HCT116 (cell line): Measurements from ENCODE around the gene FGD4. TPM values are rescaled to one million over a fixed set of nuclear protein-coding genes. Genes with fewer than 3 reads are reported as not detected.

Experiments used
- ATAC-seq: fragments of 200-7000 bp; cut with Tn5 transposase; 2 replicates; pipeline ENCODE4 v1.9.1; 2020; ENCODE audit warnings: mild to moderate bottlenecking, moderate library complexity
- BruUV-seq: library from RNA; stranded (reverse); fragments of 400-500 nt; replicated peaks from 2 replicates; lab custom pipeline; 2021; lab: Mats Ljungman, UMichigan
- CTCF ChIA-PET: fragments of 300-600 bp; sonication (Branson Sonifier 250); formaldehyde crosslinking; loops from one replicate; lab custom pipeline; 2021; ENCODE audit warnings: antibody characterized with exemption; lab: Charles Lee
- POLR2A ChIA-PET: fragments of 300-600, 350-600 bp; sonication (Branson Sonifier 250); formaldehyde crosslinking; loops from one replicate; lab custom pipeline; 2021; ENCODE audit warnings: antibody characterized with exemption; lab: Charles Lee
- RAD21 ChIA-PET, 2 experiments: fragments of 300-600 bp; sonication (Branson Sonifier 250); formaldehyde crosslinking; loops; one replicate each; lab custom pipeline; 2023; ENCODE audit warnings: low total read pairs in 2 of 2; ENCODE audit not compliant: uncharacterized antibody in 2 of 2, unreplicated experiment in 2 of 2, low non-redundant PET in 1 of 2; lab: Charles Lee
- DNase-seq: peaks from one replicate; pipeline ENCODE4 v3.0.0-alpha.2; 2010; ENCODE audit warnings: low read depth, low spot score
- H2AFZ ChIP-seq: fragments of 200-600 bp; shearing (Covaris generic), sonication (generic); 2 replicates; pipeline ENCODE4 v1.6.1; 2017; ENCODE audit warnings: low read depth, mixed run types, mixed read lengths, antibody characterized with exemption, low read length; ENCODE audit not compliant: poor library complexity, severe bottlenecking
- H3K27ac ChIP-seq: 2 replicates; pipeline ENCODE4 v1.5.1; 2012; ENCODE audit warnings: low read depth, low read length
- H3K27me3 ChIP-seq: fragments of 200-600 bp; sonication (generic); 2 replicates; pipeline ENCODE4 v1.6.1; 2016; ENCODE audit warnings: mixed run types, low read length, mixed read lengths; ENCODE audit not compliant: insufficient read depth
- H3K36me3 ChIP-seq, 2 experiments: fragments of 200-500 bp in 1 of 2; fragments of 200-600 bp in 1 of 2; sonication (Bioruptor generic) in 1 of 2; sonication (generic) in 1 of 2; 2 replicates each; pipeline versions ENCODE4 v1.5.1 to v1.6.1; 2014 to 2016; ENCODE audit warnings: low read length in 2 of 2, inconsistent platforms in 1 of 2, mixed read lengths in 1 of 2, mixed run types in 1 of 2; ENCODE audit not compliant: insufficient read depth in 2 of 2, control insufficient read depth in 1 of 2
- H3K4me1 ChIP-seq, 2 experiments: fragments of 200-600 bp in 1 of 2; sonication (generic) in 1 of 2; 2 replicates each; pipeline versions ENCODE4 v1.5.1 to v1.6.1; 2012 to 2017; ENCODE audit warnings: low read length in 2 of 2, inconsistent platforms in 1 of 2, mild to moderate bottlenecking in 1 of 2, mixed read lengths in 1 of 2, mixed run types in 1 of 2, moderate library complexity in 1 of 2; ENCODE audit not compliant: insufficient read depth in 2 of 2, control insufficient read depth in 1 of 2
- H3K4me2 ChIP-seq: fragments of 200-600 bp; sonication (generic); 2 replicates; pipeline ENCODE4 v1.6.1; 2017; ENCODE audit warnings: mixed run types, low read length, mixed read lengths
- H3K4me3 ChIP-seq, 2 experiments: fragments of 200-600 bp in 1 of 2; sonication (generic) in 1 of 2; replicated peaks in 1 of 2; 2 replicates each; pipeline ENCODE4 v1.5.1; 2011 to 2016; ENCODE audit warnings: low read length in 2 of 2, control low read depth in 1 of 2, low read depth in 1 of 2, mild to moderate bottlenecking in 1 of 2, mixed read lengths in 1 of 2, mixed run types in 1 of 2
- H3K79me2 ChIP-seq: fragments of 200-600 bp; sonication (generic); 2 replicates; pipeline ENCODE4 v1.6.1; 2017; ENCODE audit warnings: mild to moderate bottlenecking, mixed run types, low read length, moderate library complexity, mixed read lengths; ENCODE audit not compliant: insufficient read depth
- H3K9ac ChIP-seq: fragments of 200-600 bp; sonication (generic); 2 replicates; pipeline ENCODE4 v1.6.1; 2016; ENCODE audit warnings: low read length, mixed read lengths
- H3K9me2 ChIP-seq: fragments of 200-600 bp; sonication (generic), shearing (Covaris generic); 2 replicates; pipeline ENCODE4 v1.6.1; 2017; ENCODE audit warnings: mixed run types, mild to moderate bottlenecking, moderate library complexity; ENCODE audit not compliant: insufficient read depth
- H3K9me3 ChIP-seq, 2 experiments: fragments of 200-500 bp in 1 of 2; fragments of 200-600 bp in 1 of 2; sonication (Bioruptor generic) in 1 of 2; sonication (generic) in 1 of 2; 2 replicates each; pipeline ENCODE4 v1.6.1; 2014 to 2017; ENCODE audit warnings: low read length in 2 of 2, mixed read lengths in 2 of 2, inconsistent platforms in 1 of 2, low read depth in 1 of 2, mild to moderate bottlenecking in 1 of 2, mixed run types in 1 of 2, moderate library complexity in 1 of 2; ENCODE audit not compliant: control insufficient read depth in 1 of 2, insufficient read depth in 1 of 2
- H4K20me1 ChIP-seq: fragments of 200-600 bp; sonication (generic), shearing (Covaris generic); 2 replicates; pipeline ENCODE4 v1.6.1; 2017; ENCODE audit warnings: mixed run types, mild to moderate bottlenecking, moderate library complexity; ENCODE audit not compliant: insufficient read depth
- ELF1 ChIP-seq: IDR thresholded peaks from 2 replicates; pipeline ENCODE4 v1.6.1; 2012; ENCODE audit warnings: low read depth, borderline replicate concordance
- EZH2 ChIP-seq: fragments of 200-600 bp; sonication (generic); IDR thresholded peaks from 2 replicates; pipeline ENCODE4 v1.6.1; 2017; ENCODE audit warnings: antibody characterized with exemption, mixed run types
- EZH2phosphoT487 ChIP-seq: fragments of 200-600 bp; IDR thresholded peaks from 2 replicates; pipeline ENCODE4 v1.6.1; 2018; ENCODE audit warnings: antibody characterized with exemption, borderline replicate concordance
- POLR2AphosphoS5 ChIP-seq: IDR thresholded peaks from 2 replicates; pipeline ENCODE4 v1.6.1; 2011; ENCODE audit warnings: mild to moderate bottlenecking, low read depth, low read length, moderate library complexity
- SIN3A ChIP-seq: IDR thresholded peaks from 2 replicates; pipeline ENCODE4 v1.6.1; 2012; ENCODE audit warnings: low read depth
- SP1 ChIP-seq: IDR thresholded peaks from 2 replicates; pipeline ENCODE4 v1.6.1; 2012; ENCODE audit warnings: low read depth
- TCF7L2 ChIP-seq: IDR thresholded peaks from 2 replicates; pipeline ENCODE4 v1.7.0; 2011; ENCODE audit warnings: borderline replicate concordance, inconsistent platforms; ENCODE audit not compliant: insufficient read depth, insufficient read length; ENCODE audit errors: extremely low read depth
- YY1 ChIP-seq: IDR thresholded peaks from 2 replicates; pipeline ENCODE4 v1.6.1; 2011; ENCODE audit warnings: low read length, low read depth, moderate library complexity, mild to moderate bottlenecking; ENCODE audit not compliant: insufficient replicate concordance; ENCODE audit errors: extremely low read depth
- ZFX ChIP-seq: fragments of 450-650 bp; IDR thresholded peaks from 2 replicates; pipeline ENCODE4 v1.6.1; 2017
- ZNF274 ChIP-seq: fragments of 200-500 bp; sonication (Bioruptor generic); IDR thresholded peaks from 2 replicates; pipeline ENCODE4 v1.6.1; 2014; ENCODE audit warnings: mild to moderate bottlenecking, low read depth, low read length, inconsistent platforms
- intact Hi-C: fragments of 100-400 bp; cut with micrococcal nuclease; formaldehyde crosslinking; loops from 2 replicates; pipeline ENCODE4 v1.10.0; 2022
- total RNA-seq: library from RNA; stranded (reverse); gene quantifications from one replicate; pipeline ENCODE4 v1.2.1, GENCODE V29; 2021; ENCODE audit not compliant: unreplicated experiment
- TF ChIP-seq, protein P1 (sequence below): IDR thresholded peaks from 2 replicates; pipeline ENCODE4 v1.6.1; 2011; ENCODE audit warnings: mild to moderate bottlenecking, low read length, moderate library complexity; ENCODE audit not compliant: insufficient replicate concordance; ENCODE audit errors: extremely low read depth
- TF ChIP-seq, protein P2 (sequence below): IDR thresholded peaks from 2 replicates; pipeline ENCODE4 v1.6.1; 2012
- TF ChIP-seq, protein P3 (sequence below): IDR thresholded peaks from 2 replicates; pipeline ENCODE4 v1.6.1; 2012; ENCODE audit warnings: low read depth
- TF ChIP-seq, protein P4 (sequence below): IDR thresholded peaks from 2 replicates; pipeline ENCODE4 v1.6.1; 2012

The FGD4 gene
- total RNA-seq, 1 experiment from 2014 or later = 7.7 TPM

DNA sequence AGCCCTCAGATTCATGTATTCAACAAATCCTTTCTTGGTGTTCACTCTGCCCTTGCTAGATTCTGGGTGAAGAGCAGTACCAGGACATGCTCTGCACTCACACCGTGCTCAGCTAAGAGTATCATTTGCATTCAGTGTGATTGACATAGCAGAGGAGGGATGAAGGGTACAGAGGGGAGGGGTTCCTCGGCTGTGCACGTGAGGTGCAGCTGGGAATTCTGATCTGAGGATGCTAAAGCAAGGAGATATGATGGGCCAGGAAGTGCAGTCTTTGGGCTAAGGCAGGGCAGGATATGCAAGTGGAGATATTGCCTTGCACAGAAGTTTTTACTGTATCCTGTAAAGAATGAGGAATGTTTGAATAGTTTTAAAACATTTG lies 108.6 kb downstream of the FGD4 start:
- TF ChIP-seq, protein P1, sequence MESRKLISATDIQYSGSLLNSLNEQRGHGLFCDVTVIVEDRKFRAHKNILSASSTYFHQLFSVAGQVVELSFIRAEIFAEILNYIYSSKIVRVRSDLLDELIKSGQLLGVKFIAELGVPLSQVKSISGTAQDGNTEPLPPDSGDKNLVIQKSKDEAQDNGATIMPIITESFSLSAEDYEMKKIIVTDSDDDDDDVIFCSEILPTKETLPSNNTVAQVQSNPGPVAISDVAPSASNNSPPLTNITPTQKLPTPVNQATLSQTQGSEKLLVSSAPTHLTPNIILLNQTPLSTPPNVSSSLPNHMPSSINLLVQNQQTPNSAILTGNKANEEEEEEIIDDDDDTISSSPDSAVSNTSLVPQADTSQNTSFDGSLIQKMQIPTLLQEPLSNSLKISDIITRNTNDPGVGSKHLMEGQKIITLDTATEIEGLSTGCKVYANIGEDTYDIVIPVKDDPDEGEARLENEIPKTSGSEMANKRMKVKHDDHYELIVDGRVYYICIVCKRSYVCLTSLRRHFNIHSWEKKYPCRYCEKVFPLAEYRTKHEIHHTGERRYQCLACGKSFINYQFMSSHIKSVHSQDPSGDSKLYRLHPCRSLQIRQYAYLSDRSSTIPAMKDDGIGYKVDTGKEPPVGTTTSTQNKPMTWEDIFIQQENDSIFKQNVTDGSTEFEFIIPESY = no peak
- TF ChIP-seq ELF1 (no peak), POLR2AphosphoS5 (no peak), SP1 (no peak)

DNA sequence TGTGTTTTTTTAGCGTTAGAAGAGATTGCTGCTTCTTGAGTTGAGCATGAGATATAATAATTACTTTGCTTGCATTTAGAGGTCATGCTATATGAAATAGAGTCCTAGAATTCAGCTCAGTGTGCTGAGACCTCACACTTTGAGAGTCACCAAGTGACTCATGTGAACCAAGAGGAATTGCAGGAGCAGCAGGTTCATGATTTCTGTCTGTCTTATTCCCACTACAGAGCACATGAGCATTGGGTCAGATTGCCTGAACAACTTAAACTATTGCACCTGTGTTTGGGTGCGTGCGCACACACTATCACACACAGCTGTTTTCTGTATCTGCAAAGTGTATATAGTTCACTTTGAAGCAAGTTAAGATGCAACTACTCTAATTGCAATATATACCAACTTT lies 109.3 kb downstream of the FGD4 start:
- BruUV-seq = no TSS peak
- Histone ChIP-seq H3K9me3 (no peaks in the 10 kb centered on the region), H3K27me3 (no peaks in the 10 kb centered on the region), H3K9me2 (no peaks in the 10 kb centered on the region), H3K4me1 (no peaks in the 10 kb centered on the region), H3K27ac (no peak overlapping the region), H3K36me3 (no peaks in the 10 kb centered on the region), H3K79me2 (no peaks in the 10 kb centered on the region), H3K4me3 (no peak overlapping the region), H4K20me1 (no peaks in the 10 kb centered on the region), H2AFZ (no peak overlapping the region), H3K4me2 (no peak overlapping the region), H3K9ac (no peak overlapping the region)
- RAD21 ChIA-PET = no interaction called here
- DNase-seq = no peak
- ATAC-seq = no peak
- intact Hi-C loops = no loop called here
- POLR2A ChIA-PET = no interaction called here
- CTCF ChIA-PET = no interaction called here
- TF ChIP-seq POLR2AphosphoS5 (no peak), EZH2 (no peak), SIN3A (no peak), EZH2phosphoT487 (no peak), YY1 (no peak), SP1 (no peak), ZNF274 (no peak), ZFX (no peak), TCF7L2 (no peak)
- TF ChIP-seq, protein P2, sequence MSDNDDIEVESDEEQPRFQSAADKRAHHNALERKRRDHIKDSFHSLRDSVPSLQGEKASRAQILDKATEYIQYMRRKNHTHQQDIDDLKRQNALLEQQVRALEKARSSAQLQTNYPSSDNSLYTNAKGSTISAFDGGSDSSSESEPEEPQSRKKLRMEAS = no peak
- TF ChIP-seq, protein P3, sequence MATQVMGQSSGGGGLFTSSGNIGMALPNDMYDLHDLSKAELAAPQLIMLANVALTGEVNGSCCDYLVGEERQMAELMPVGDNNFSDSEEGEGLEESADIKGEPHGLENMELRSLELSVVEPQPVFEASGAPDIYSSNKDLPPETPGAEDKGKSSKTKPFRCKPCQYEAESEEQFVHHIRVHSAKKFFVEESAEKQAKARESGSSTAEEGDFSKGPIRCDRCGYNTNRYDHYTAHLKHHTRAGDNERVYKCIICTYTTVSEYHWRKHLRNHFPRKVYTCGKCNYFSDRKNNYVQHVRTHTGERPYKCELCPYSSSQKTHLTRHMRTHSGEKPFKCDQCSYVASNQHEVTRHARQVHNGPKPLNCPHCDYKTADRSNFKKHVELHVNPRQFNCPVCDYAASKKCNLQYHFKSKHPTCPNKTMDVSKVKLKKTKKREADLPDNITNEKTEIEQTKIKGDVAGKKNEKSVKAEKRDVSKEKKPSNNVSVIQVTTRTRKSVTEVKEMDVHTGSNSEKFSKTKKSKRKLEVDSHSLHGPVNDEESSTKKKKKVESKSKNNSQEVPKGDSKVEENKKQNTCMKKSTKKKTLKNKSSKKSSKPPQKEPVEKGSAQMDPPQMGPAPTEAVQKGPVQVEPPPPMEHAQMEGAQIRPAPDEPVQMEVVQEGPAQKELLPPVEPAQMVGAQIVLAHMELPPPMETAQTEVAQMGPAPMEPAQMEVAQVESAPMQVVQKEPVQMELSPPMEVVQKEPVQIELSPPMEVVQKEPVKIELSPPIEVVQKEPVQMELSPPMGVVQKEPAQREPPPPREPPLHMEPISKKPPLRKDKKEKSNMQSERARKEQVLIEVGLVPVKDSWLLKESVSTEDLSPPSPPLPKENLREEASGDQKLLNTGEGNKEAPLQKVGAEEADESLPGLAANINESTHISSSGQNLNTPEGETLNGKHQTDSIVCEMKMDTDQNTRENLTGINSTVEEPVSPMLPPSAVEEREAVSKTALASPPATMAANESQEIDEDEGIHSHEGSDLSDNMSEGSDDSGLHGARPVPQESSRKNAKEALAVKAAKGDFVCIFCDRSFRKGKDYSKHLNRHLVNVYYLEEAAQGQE = no peak
- TF ChIP-seq, protein P4, sequence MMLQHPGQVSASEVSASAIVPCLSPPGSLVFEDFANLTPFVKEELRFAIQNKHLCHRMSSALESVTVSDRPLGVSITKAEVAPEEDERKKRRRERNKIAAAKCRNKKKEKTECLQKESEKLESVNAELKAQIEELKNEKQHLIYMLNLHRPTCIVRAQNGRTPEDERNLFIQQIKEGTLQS = no peak

More for the DNA sequence above, 108.6 kb downstream of the FGD4 start:
- Histone ChIP-seq H3K36me3 (no peaks in the 10 kb centered on the region), H3K27ac (no peak overlapping the region), H3K9me3 (no peaks in the 10 kb centered on the region), H3K9ac (no peak overlapping the region), H3K4me2 (no peak overlapping the region), H3K9me2 (no peaks in the 10 kb centered on the region), H3K79me2 (no peaks in the 10 kb centered on the region), H2AFZ (no peak overlapping the region), H3K27me3 (no peaks in the 10 kb centered on the region), H4K20me1 (no peaks in the 10 kb centered on the region), H3K4me3 (no peak overlapping the region), H3K4me1 (no peaks in the 10 kb centered on the region)
- ChIA-PET POLR2A (no interaction called here), RAD21 (no interaction called here), CTCF (no interaction called here)
- BruUV-seq = no TSS peak
- ATAC-seq (no peak), DNase-seq (no peak)
- intact Hi-C loops = no loop called here
